T47D (cell line): ENCODE results near the gene SELENOT.
"Not testable (repeated sequence)": the region's sequence is repeated elsewhere in the genome, so short reads cannot be mapped to it uniquely, and the experiment has no call there.

Source experiments
- DNase-seq, 2 experiments: peaks; one replicate each; pipeline versions ENCODE4 v3.0.0 to v3.0.0-alpha.2; 2011 to 2012; ENCODE audit warnings: low read depth in 1 of 2, low spot score in 1 of 2
- JUND ChIP-seq: IDR thresholded peaks from 2 replicates; pipeline ENCODE4 v1.6.1; 2012; ENCODE audit warnings: low read depth
- in situ Hi-C: cut with HindIII; loops from 2 replicates; pipeline ENCODE4 v1.10.0; 2016; ENCODE audit warnings: low sequenced_read_pairs, low pct_unique_long_range_greater_than_20kb

SELENOT gene

GRCh38 chr3:150613709-150614480 lies 10.8 kb downstream of the SELENOT start:
- no peak for TF ChIP-seq JUND
- in situ Hi-C loops: no loop called here

GRCh38 chr3:150620002-150620689 lies 17.0 kb downstream of the SELENOT start:
- no peak for DNase-seq
- in situ Hi-C loops: no loop called here
- no peak for TF ChIP-seq JUND

More at GRCh38 chr3:150613709-150614480, 10.8 kb downstream of the SELENOT start:
- DNase-seq: no peak

- in situ Hi-C loops, DNase-seq: not testable (repeated sequence)
Measured at GRCh38 chr3:150622955-150623354, 19.8 kb downstream of the SELENOT start.

GRCh38 chr3:150623945-150624344 lies 20.8 kb downstream of the SELENOT start:
- in situ Hi-C loops: no loop called here
- DNase-seq: no peak
- no peak for TF ChIP-seq JUND

- in situ Hi-C loops: no loop called here
- no peak for TF ChIP-seq JUND
- DNase-seq: no peak
Measured at GRCh38 chr3:150626148-150626930, 23.2 kb downstream of the SELENOT start.

GRCh38 chr3:150627557-150627956 lies 24.4 kb downstream of the SELENOT start:
- TF ChIP-seq JUND: no peak
- no peak for DNase-seq
- in situ Hi-C loops: no loop called here

- no peak for TF ChIP-seq JUND
- in situ Hi-C loops: no loop called here
- DNase-seq: no peak
Measured at GRCh38 chr3:150631515-150632221, 28.5 kb downstream of the SELENOT start.

- in situ Hi-C loops: no loop called here
- TF ChIP-seq JUND: no peak
- no peak for DNase-seq
Measured at GRCh38 chr3:150635076-150635475, 32.0 kb downstream of the SELENOT start.

- no peak for DNase-seq
- TF ChIP-seq JUND: no peak
- in situ Hi-C loops: no loop called here
Measured at GRCh38 chr3:150635526-150635925, 32.4 kb downstream of the SELENOT start.

GRCh38 chr3:150636258-150636657 lies 33.1 kb downstream of the SELENOT start:
- no peak for TF ChIP-seq JUND
- DNase-seq: no peak
- in situ Hi-C loops: no loop called here

GRCh38 chr3:150639262-150639661 lies 36.1 kb downstream of the SELENOT start:
- TF ChIP-seq JUND: no peak
- in situ Hi-C loops: no loop called here
- no peak for DNase-seq

GRCh38 chr3:150640256-150640655 lies 37.1 kb downstream of the SELENOT start:
- in situ Hi-C loops: no loop called here
- TF ChIP-seq JUND: no peak
- no peak for DNase-seq
